Measurements from ENCODE around the gene SCAF4. TPM values are rescaled to one million over a fixed set of nuclear protein-coding genes. Genes with fewer than 3 reads are reported as not detected.
"Not testable (repeated sequence)": the region's sequence is repeated elsewhere in the genome, so short reads cannot be mapped to it uniquely, and the experiment has no call there.

The SCAF4 gene
- total RNA-seq, 1 donor from 2014 or later: 6.5 TPM

DNA sequence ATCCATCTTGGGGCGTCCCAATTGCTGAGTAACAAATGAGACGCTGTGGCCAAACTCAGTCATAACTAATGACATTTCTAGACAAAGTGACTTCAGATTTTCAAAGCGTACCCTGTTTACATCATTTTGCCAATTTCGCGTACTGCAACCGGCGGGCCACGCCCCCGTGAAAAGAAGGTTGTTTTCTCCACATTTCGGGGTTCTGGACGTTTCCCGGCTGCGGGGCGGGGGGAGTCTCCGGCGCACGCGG lies 72.7 kb downstream of the SCAF4 start:
- TF ChIP-seq CTCF (conservative IDR thresholded peaks at IDR 0.05; ENCODE audit: low read depth, low read length): no peak
- DNase-seq (ENCODE audit: low read depth): no peak
- H3K4me3 ChIP-seq (ENCODE audit: low read depth, low read length): peak overlapping the region; percentile 64

- TF ChIP-seq CTCF (conservative IDR thresholded peaks at IDR 0.05; ENCODE audit: low read depth, low read length): no peak
- no peak overlapping the region for H3K4me3 ChIP-seq (ENCODE audit: low read depth, low read length)
- DNase-seq (ENCODE audit: low read depth): no peak
These were observed 73.9 kb downstream of the SCAF4 start for GRCh38 chr21:31658053-31658452.

DNA sequence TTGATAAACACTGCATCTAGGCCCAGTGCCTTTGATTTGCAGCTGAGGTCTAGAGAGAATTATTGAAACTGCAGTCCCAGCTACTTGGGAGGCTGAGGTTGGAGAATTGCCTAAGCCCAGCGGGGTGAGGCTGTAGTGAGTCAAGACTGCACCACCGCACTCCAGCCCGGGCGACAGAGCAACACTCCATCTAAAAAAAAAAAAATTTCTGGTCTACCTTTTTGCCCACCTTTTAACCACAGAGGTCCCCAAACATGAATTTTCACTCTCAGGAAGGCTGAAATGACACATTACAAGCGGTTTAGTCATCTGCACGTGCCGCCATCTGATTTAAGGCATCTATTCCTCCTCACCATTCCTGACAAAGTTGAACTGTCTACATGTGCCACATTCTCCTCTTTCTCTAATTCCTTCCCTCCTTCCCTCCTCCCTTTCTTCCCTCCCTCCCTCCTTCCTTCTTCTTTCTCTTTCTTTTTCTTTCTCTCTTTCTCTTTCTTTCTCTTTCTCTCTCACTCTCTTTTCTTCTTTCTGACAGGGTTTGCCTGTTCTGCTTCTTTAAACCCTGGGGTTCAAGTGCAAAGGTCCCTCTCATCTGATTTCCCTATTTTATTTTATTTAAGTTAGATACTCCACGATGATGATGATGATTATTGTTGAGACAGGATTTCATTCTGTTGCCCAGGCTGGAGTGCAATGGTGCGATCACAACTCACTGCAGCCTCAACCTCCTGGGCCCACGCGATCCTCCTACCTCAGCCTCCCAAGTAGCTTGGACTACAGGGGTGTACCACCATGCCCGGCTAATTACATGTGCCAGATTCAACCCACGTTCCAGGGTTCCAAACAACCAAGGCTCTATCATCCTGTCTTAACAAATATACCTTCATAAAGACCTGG lies 75.5 kb downstream of the SCAF4 start:
- no peak for DNase-seq (ENCODE audit: low read depth)
- H3K4me3 ChIP-seq (ENCODE audit: low read depth, low read length): no peak overlapping the region
- TF ChIP-seq CTCF (conservative IDR thresholded peaks at IDR 0.05; ENCODE audit: low read depth, low read length): no peak

DNA sequence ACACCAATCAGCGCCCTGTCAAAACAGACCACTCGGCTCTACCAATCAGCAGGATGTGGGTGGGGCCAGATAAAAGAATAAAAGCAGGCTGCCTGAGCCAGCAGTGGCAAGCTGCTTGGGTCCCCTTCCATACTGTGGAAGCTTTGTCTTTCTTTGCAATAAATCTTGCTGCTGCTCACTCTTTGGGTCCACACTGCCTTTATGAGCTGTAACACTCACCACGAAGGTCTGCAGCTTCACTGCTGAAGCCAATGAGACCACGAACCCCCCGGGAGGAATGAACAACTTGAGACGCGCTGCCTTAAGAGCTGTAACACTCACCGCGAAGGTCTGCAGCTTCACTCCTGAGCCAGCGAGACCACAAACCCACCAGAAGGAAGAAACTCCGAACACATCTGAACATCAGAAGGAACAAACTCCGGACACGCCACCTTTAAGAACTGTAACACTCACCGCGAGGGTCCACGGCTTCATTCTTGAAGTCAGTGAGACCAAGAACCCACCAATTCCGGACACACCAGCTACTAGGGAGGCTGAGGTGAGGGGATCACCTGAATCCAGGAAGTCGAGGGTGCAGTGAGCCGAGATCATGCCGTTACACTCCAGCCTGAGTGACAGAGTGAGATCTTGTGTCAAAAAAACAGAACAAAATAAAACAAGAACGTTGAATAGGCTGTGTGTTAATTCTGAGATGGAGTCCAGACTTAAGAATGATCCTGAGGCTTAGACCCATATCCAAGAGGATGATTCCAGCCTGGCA lies 76.9 kb downstream of the SCAF4 start:
- DNase-seq (ENCODE audit: low read depth); H3K4me3 ChIP-seq (ENCODE audit: low read depth, low read length): not testable (repeated sequence)

GRCh38 chr21:31654340-31654739 lies 77.6 kb downstream of the SCAF4 start:
- no peak for DNase-seq (ENCODE audit: low read depth)
- TF ChIP-seq CTCF (conservative IDR thresholded peaks at IDR 0.05; ENCODE audit: low read depth, low read length): no peak
- no peak overlapping the region for H3K4me3 ChIP-seq (ENCODE audit: low read depth, low read length)

DNA sequence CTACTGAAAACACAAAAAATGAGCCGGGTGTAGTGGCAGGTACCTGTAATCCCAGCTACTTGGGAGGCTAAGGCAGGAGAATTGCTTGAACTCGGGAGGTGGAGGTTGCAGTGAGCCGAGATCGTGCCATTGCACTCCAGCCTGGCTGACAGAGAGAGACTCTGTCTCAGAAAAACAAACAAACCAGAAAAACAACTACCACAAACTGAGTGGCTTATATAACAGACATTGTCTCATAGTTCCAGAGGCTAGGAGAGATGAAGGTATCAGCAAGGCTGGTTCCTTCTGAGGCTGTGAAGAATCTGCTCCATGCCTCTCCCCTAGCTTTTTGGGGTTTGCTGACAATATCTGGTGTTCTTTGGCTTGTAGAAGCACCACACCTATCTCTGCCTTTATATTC lies 80.4 kb downstream of the SCAF4 start:
- DNase-seq (ENCODE audit: low read depth); H3K4me3 ChIP-seq (ENCODE audit: low read depth, low read length): not testable (repeated sequence)

DNA sequence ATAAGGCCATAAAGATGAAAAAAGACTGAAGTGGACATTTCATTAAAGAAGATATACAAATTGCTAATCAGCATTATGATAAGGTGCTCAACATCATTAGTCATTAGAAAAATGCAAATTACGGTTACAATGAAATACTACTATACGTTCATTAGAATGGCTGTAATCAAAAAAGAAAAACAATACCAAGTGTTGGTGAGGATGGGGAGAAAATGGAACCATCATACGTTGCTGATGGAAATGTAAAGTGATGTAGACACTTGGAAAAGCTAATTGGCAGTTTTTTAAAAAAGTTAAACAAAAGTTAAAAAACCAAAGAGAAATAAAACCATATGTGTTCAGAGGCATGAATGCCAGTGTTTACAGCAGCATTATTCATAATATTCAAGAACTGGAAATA lies 81.0 kb downstream of the SCAF4 start:
- TF ChIP-seq CTCF (conservative IDR thresholded peaks at IDR 0.05; ENCODE audit: low read depth, low read length): no peak
- H3K4me3 ChIP-seq (ENCODE audit: low read depth, low read length): no peak overlapping the region
- DNase-seq (ENCODE audit: low read depth): no peak

GRCh38 chr21:31647650-31648049 lies 84.3 kb downstream of the SCAF4 start:
- no peak overlapping the region for H3K4me3 ChIP-seq (ENCODE audit: low read depth, low read length)
- DNase-seq (ENCODE audit: low read depth): no peak
- no peak for TF ChIP-seq CTCF (conservative IDR thresholded peaks at IDR 0.05; ENCODE audit: low read depth, low read length)
